NK-92 treated with Interleukin-12 subunit alpha and Interleukin-12 subunit beta, amount 100 ng/mL, for 24 hours (cell line): ENCODE results near the gene BBS5.

Experiments
- DNase-seq: peaks from one replicate; lab custom pipeline; 2025; lab: John Stamatoyannopoulos, UW

The BBS5 gene

DNA sequence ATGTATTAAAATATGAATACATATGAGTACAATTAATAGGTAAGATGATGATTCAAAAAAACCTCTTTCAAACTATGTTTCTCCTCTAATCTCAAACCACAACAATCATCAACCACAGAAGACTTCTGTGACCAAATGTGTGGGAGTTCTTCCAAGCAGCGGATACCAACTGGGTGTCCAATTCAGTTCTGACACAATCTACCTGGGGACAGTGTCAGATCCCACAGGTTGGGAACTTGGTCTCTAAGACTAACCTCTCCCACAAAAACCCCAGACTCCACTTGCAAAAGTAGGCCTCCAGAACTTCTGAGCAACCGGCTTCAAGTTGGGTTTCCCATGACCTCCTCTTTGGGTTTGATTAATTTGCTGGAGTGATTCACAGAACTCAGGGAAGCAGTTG lies 67.5 kb downstream of the BBS5 start:
- DNase-seq, result no peak
